GM18868 (cell line): ENCODE results near the gene NRXN2.

Experiments used
- ATAC-seq: cut with Tn5 transposase; IDR thresholded peaks from one replicate; pipeline ENCODE4 v1.9.1; 2021; ENCODE audit warnings: mild to moderate bottlenecking, moderate library complexity; ENCODE audit not compliant: unreplicated experiment

NRXN2 gene

GRCh38 chr11:64632654-64633053, 90.3 kb downstream of the NRXN2 start:
- ATAC-seq, result no peak

- ATAC-seq, result no peak
These were observed 90.8 kb downstream of the NRXN2 start for GRCh38 chr11:64632237-64632636.

- no peak for ATAC-seq
These were observed 91.3 kb downstream of the NRXN2 start for GRCh38 chr11:64631675-64632074.

- ATAC-seq, result no peak
These were observed 93.0 kb downstream of the NRXN2 start for GRCh38 chr11:64629796-64630562.

DNA sequence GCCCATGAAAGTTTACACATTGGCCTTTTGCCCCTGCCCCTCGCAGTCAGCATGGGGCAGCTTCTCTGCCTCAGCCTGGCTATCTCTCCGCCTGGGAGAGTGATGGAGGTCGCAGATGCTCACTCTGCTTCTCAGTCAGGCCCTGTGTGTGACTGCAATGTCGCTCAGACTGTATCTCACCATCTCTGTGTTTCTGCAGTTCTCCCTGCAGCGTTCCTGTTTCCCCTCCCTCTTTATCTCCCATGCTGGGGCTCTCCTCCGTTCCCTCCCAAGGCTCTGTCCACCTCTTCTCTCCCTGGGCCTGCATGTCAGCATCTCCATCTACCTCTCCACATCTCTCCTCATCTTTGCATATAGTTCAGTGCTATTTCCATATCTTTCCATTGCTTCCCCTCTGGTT, 93.9 kb downstream of the NRXN2 start:
- ATAC-seq, result no peak

DNA sequence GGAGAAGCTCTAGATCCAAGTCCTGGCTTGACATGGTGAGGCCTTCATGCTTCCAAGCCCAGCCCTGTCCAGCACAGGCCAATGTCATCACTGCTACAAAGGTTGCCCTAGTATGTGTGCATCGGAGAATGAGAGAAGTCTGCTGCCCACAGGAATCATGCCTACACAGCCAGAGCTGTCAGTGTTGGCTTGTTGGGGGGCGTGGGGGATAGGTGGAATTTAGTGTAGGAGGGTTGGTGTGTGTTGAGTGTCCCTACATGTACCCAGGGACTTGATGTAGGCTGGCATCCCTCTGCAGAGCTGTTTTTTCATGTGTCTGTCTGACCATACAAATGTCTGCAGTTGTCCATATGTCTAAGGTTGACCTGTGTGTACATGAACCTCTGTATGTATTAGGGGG, 94.4 kb downstream of the NRXN2 start:
- no peak for ATAC-seq

GRCh38 chr11:64627371-64627770, 95.6 kb downstream of the NRXN2 start:
- no peak for ATAC-seq

DNA sequence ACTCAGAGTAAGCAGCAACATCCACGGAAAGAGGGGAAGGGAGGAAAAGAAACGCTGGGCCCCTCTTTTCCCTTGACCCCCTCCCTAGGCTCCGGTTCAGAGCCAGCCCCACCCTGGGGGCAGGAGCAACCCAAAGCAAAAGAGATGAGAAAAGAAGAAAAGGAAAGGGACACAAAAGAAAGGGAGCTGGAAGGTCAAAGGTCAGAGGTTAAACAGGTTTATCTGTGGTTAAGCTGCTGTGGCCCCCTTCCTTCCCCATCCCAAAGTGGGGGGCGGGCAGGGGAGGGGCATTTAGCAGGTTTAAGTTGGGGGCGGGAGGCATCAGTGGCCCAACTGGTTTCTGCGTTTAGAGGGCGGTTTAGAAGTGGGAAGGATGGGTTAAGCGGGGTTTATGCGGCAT, 96.4 kb downstream of the NRXN2 start:
- no peak for ATAC-seq

DNA sequence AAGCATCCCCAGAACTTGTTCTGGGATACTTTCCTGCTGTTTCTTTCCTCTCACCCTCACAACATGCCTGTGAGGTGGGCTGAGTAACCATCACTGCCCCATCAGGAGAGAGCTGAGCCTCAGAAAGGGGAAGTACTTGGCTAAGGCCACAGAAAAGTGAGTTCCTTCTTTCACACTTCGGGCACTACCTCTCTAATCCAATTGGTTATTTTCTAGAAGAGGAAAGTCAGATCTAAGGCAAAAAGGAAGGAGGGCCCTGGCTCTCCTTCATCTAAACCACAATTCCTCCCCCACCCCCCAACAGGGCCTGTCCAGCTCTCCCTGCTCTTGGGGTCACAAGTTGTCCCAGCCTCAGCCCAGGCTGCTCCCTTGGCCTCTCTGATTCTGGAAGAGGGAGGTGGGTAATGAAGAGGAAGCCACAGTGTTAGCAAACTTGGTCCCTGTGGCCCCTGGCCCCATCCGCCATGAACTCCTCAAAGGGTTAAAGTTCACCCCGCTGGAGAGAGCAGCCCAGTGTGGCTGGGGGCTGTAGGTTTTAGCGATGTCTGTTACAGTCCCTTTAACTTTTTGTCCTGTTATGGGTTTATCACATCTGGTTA, 98.0 kb downstream of the NRXN2 start:
- no peak for ATAC-seq

GRCh38 chr11:64622681-64623080, 100.3 kb downstream of the NRXN2 start:
- ATAC-seq, result no peak

DNA sequence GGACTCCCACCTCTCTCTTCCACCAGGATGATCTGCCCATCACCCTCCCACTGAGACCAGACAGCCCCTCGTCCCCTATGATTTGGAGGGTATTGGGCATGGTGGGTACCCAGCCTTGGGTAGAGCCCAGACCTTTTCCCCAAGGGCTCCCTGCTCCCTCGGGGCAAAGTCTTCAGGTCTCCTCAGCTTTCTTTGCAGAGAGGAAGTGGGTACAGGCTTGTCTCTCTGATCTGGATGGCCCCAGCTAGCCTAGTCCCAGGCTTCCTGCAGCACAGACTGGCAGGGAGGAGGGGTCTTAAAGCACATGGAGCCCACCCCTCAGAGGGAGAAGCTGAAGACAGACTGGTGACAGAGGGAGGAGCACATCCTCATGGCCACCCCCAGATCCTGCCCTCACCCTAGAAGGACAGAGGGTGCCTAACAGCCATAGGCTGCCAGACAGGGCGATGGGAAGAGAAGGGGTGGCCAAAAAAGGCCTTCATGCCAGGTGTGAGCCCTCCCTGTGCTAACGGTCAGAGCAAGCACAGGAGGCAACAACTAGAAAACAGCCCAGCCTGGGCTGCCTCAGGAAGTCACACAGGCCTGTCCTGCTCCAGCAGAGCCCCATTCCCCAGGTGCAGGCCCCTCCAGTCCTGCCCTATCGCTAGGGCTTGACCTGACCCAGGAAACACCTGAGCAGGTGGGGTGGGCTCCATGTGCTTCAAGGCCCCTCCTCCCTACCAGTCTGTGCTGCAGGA, 101.5 kb downstream of the NRXN2 start:
- ATAC-seq, result no peak

DNA sequence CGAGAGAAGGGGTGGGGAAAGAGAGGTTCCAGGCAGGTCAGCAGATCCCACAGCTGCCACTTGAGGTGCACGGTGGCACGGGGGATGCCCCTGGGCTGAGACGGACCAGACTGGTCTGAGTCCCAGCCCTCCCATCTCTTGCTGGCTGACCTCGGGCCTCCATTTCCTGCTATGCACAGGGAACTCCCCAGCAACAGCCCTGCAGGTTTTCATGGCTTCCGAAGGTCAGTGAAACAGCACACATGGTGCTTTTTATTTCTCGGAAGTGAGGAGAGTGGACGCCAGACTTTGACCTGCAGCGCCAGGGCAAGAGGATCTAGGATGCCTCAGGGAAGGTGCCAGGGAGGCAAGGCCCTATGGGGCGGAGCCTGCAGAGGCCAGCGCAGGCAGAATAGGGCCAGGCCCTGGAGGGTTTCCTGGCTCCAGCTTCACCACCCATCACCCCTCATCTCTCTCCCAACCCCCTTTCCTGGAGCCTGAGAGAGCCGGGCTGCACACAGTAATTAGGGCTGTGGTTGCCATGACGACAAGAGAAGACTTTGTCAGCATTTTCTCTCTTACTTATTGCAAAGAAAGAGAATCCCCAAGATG, 102.5 kb downstream of the NRXN2 start:
- no peak for ATAC-seq

GRCh38 chr11:64619811-64620380, 103.1 kb downstream of the NRXN2 start:
- no peak for ATAC-seq

- ATAC-seq, result no peak
These were observed 103.8 kb downstream of the NRXN2 start for GRCh38 chr11:64619196-64619595.

DNA sequence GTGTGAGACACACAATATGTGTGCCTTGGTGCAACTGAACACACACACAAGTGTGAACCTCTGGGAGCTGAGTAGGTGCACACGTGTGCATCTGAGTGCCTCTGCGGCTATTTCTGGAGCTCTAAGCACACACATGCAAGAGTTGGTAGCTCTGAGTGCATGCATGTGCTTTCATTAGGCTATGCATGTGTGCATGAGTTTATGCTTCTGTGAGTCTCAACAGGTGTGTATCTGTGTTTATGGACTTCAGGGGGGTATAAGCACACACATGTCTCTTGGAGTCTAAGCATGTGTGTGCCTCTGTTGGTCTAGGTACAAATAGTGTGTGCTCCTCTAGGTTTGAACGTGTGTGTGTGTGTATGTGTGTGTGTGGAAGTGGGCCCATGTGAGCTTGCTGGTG, 106.2 kb downstream of the NRXN2 start:
- no peak for ATAC-seq

DNA sequence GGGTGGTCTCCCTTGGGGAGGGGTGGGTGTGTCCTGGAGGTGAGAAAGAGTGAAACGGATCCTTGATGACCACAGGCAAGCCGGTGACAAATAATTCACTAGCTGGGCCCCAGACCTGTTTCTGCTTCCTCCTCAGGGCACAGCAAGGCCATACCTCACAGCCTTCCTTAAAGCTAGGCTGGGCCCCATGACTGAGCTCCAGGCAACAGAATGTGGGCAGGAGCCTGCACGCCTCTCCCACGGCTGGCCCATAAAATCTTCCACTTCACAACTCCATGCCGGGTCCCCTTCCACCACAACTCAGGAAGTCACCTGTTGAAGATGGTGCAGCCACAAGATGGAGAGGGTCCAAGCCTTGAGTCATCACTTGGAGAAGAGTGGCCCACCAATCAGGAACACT, 108.1 kb downstream of the NRXN2 start:
- no peak for ATAC-seq

DNA sequence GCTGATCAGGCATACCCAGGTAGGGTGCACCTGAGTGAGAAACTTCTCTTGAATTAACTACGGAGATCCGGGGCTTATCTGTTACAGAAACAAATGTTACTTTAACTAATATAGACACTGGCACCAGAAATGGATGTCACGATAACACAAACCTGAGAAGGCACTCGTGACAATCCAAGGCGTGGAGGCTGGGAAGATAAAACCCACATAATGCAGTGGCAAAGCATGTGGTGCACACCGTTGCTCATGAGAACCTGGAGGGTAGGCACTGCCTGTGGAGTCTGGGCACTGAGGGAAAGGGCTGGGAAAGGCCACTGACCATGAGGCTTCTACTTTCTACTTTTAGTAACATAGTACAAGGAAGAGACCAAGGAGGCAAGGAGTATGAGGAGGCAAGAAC, 109.3 kb downstream of the NRXN2 start:
- no peak for ATAC-seq

- ATAC-seq, result no peak
These were observed 110.9 kb downstream of the NRXN2 start for GRCh38 chr11:64611869-64612646.

DNA sequence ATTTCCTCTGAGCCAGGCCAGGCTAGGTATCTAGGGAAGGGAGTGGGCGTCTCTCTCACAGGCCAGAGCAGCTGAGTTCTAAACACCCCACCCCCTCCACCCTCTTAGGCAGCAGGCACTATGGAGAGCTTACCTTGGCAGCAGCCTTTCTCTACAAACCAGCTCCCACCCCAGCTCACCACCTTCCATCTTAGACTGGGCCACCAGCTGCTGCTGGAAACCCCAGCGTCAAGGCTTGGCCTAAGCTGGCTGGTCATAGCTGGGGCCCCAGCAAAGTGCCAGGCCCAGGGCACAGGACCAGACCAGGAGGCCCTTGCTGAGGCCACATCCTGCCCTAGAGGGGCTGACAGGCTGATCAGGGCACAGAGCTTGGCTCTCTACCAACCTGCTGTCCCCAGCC, 111.8 kb downstream of the NRXN2 start:
- no peak for ATAC-seq

- no peak for ATAC-seq
These were observed 112.4 kb downstream of the NRXN2 start for GRCh38 chr11:64610596-64610995.
